Calu3 (cell line): ENCODE data around the gene TMEM106C. TPM values are rescaled to one million over a fixed set of nuclear protein-coding genes. Genes with fewer than 3 reads are reported as not detected.

Source experiments
- BruUV-seq: library from RNA; stranded (reverse); fragments of 400-500 nt; replicated peaks from 2 replicates; lab custom pipeline; 2021; lab: Mats Ljungman, UMichigan
- CTCF ChIA-PET: fragments of 300-600 bp; sonication (Branson Sonifier 250); formaldehyde crosslinking; loops from one replicate; lab custom pipeline; 2022; ENCODE audit warnings: antibody characterized with exemption; lab: Charles Lee
- DNase-seq: peaks from one replicate; pipeline ENCODE4 v3.0.0; 2022
- H3K27ac Mint-ChIP-seq: one replicate; pipeline ENCODE4 v1.8.0; 2022; ENCODE audit warnings: mixed read lengths; ENCODE audit not compliant: unreplicated experiment
- H3K27me3 Mint-ChIP-seq: one replicate; pipeline ENCODE4 v1.8.0; 2022; ENCODE audit warnings: mixed read lengths; ENCODE audit not compliant: unreplicated experiment
- H3K36me3 Mint-ChIP-seq: one replicate; pipeline ENCODE4 v1.8.0; 2022; ENCODE audit warnings: mild to moderate bottlenecking, moderate library complexity, mixed read lengths; ENCODE audit not compliant: insufficient read depth, unreplicated experiment
- H3K4me1 Mint-ChIP-seq: one replicate; pipeline ENCODE4 v1.8.0; 2022; ENCODE audit warnings: mild to moderate bottlenecking, low read depth, mixed read lengths; ENCODE audit not compliant: unreplicated experiment
- H3K4me3 Mint-ChIP-seq: one replicate; pipeline ENCODE4 v1.8.0; 2022; ENCODE audit warnings: mild to moderate bottlenecking, low read depth, moderate library complexity, mixed read lengths; ENCODE audit not compliant: unreplicated experiment
- H3K9me3 Mint-ChIP-seq: one replicate; pipeline ENCODE4 v1.8.0; 2022; ENCODE audit warnings: low read depth, mixed read lengths; ENCODE audit not compliant: unreplicated experiment
- intact Hi-C: fragments of 100-400 bp; cut with micrococcal nuclease; formaldehyde crosslinking; loops from one replicate; pipeline ENCODE4 v1.10.0; 2022; ENCODE audit not compliant: unreplicated experiment
- total RNA-seq: library from RNA; stranded (reverse); gene quantifications from 2 replicates; pipeline ENCODE4 v1.2.3, GENCODE V29; 2022
- TF ChIP-seq, protein P1 (sequence below): fragments of 200-600 bp; IDR thresholded peaks from one replicate; pipeline ENCODE4 v1.8.0; 2022; ENCODE audit warnings: antibody characterized with exemption; ENCODE audit not compliant: unreplicated experiment

Gene TMEM106C
- total RNA-seq, 1 experiment from 2014 or later, result 77.3 TPM

DNA sequence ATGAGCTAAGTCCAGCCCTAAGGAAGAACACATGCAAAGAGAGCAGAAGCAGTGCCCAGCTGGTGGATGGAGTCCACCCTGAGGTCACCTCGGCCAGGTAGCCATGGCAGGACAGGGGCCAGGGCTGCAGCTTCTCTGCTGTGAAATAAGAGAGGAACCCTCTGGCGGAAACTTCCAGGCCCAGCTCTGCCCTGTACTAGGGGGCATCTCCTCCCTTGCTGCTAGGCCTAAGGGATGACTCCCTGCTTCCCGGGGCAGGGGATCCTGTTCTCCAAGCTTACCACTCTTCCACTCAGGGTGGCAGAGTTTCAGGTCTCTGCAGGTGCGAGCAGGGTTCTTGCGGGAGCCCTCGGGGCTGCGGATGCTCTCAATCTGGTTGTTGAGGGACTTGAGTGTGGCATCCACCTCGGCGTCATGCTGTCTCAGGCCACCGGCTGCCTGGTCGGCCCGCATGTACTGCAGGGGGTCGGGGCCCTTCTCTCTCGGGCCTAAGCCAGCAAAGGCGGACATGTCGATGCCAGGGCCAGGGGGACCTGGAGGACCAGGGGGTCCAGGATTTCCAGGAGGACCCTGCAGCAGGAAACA is 11.7 kb downstream of the TMEM106C start:
- TF ChIP-seq, protein P1, sequence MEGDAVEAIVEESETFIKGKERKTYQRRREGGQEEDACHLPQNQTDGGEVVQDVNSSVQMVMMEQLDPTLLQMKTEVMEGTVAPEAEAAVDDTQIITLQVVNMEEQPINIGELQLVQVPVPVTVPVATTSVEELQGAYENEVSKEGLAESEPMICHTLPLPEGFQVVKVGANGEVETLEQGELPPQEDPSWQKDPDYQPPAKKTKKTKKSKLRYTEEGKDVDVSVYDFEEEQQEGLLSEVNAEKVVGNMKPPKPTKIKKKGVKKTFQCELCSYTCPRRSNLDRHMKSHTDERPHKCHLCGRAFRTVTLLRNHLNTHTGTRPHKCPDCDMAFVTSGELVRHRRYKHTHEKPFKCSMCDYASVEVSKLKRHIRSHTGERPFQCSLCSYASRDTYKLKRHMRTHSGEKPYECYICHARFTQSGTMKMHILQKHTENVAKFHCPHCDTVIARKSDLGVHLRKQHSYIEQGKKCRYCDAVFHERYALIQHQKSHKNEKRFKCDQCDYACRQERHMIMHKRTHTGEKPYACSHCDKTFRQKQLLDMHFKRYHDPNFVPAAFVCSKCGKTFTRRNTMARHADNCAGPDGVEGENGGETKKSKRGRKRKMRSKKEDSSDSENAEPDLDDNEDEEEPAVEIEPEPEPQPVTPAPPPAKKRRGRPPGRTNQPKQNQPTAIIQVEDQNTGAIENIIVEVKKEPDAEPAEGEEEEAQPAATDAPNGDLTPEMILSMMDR, result no peak
- no peaks in the 10 kb centered on the region for H3K9me3 Mint-ChIP-seq
- peaks cover 57% of the 10 kb centered on the region for H3K27me3 Mint-ChIP-seq
- CTCF ChIA-PET, result no interaction called here
- peaks cover 5% of the 10 kb centered on the region for H3K36me3 Mint-ChIP-seq
- H3K4me3 Mint-ChIP-seq, result no peak overlapping the region
- H3K27ac Mint-ChIP-seq, result no peak overlapping the region
- DNase-seq, result no peak
- no peaks in the 10 kb centered on the region for H3K4me1 Mint-ChIP-seq
- BruUV-seq, result no TSS peak
- intact Hi-C loops, result no loop called here

DNA sequence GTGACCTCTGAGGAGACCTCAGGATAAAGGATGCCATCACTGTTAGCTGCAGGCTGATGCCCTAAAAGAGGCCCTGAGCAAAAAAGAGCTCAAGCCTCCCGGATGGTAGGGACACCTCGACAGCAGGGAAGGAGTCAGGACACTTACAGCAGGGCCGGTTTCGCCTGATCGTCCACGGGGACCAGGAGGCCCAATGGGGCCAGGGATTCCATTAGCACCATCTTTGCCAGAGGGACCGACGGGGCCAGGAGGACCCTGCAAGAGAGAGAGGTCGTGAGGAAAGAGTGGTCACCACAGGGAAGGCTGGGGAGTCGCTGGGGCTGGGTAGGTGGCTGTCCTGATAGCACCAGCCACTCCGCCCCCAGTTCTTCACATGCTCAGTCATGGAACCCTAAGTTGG is 12.4 kb downstream of the TMEM106C start:
- CTCF ChIA-PET, result no interaction called here
- no peaks in the 10 kb centered on the region for H3K9me3 Mint-ChIP-seq
- TF ChIP-seq, protein P1, result no peak
- peaks cover 5% of the 10 kb centered on the region for H3K36me3 Mint-ChIP-seq
- BruUV-seq, result no TSS peak
- H3K27me3 Mint-ChIP-seq, result peaks cover 64% of the 10 kb centered on the region
- H3K27ac Mint-ChIP-seq, result no peak overlapping the region
- H3K4me1 Mint-ChIP-seq, result no peaks in the 10 kb centered on the region
- DNase-seq, result no peak
- intact Hi-C loops, result no loop called here
- H3K4me3 Mint-ChIP-seq, result no peak overlapping the region

DNA sequence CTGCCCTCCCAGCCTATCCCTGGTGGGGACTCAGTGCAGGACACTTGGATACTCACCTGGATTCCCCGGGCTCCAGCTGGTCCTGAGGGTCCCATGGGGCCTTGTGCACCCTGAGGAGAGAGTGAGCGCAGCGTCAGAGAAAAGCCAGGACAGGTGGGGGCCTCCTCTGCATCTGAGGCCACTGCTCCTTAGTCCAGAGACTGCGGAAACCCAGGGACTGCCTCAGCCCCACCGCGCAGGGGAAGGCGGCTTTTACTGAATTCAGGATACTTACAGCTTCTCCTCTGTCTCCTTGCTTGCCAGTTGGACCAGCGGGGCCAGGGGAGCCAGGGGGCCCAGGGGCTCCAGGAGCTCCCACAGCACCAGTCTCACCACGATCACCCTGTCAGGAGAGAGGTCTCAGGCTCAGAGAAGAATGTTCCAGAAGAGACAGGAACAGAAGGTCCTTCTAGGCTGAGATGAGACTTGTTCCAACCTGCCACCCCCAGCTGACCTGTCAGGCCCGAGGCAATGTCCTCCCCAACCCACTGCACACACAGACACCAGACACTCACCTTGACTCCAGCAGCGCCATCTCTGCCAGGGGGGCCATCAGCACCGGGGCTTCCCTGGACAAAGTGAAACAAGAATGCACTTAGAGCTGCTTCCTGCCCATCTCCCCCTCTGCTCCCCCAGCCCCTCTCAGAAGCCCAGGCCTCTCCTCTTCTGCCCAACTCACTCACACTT is 13.8 kb downstream of the TMEM106C start:
- intact Hi-C loops, result no loop called here
- no peaks in the 10 kb centered on the region for H3K4me1 Mint-ChIP-seq
- no peak for DNase-seq
- TF ChIP-seq, protein P1, result no peak
- H3K27ac Mint-ChIP-seq, result no peak overlapping the region
- BruUV-seq, result no TSS peak
- H3K4me3 Mint-ChIP-seq, result no peak overlapping the region
- H3K9me3 Mint-ChIP-seq, result no peaks in the 10 kb centered on the region
- peaks cover 5% of the 10 kb centered on the region for H3K36me3 Mint-ChIP-seq
- CTCF ChIA-PET, result interaction anchor here (0.5 kb wide), 1 partner anchor 108 kb away, joined by 3 read pairs; no protein-coding TSS in a partner anchor
- peaks cover 78% of the 10 kb centered on the region for H3K27me3 Mint-ChIP-seq

DNA sequence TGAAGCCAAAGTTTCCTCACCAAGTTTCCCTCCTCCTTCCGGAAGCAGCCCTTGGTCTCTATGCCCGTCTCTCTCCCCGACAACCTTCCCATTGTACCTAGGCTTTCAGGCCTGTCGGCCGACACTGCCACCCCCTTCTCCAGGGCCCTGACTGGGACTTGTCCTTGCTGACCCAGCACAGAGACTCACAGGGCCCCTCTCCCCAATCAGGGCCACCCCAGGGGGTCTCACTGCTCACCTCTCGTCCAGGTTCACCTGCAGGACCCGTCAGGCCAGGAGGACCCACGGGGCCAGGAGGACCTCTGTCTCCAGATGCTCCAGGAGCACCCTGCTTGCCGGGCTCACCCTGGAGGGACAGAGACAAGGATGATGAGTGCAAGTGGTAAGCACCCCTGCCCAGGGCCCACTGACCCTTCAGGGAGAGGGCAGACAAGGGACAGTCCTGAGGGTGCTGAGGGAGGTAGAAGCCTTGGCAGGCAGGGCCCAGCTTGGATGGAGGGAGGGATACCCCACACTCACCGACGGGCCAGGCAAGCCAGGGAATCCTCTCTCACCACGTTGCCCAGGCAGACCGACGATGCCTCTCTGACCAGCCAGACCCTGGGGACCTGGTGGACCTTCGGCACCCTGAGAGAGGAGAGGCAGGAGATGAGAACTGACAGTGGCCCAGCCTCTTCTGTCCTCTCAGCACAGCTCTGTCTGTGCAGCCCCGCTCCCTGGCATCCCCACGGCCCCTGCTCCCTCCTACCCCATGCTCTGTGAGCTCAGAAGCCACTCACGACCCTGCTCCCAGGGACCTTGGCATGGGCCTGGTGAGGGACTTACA is 14.6 kb downstream of the TMEM106C start:
- TF ChIP-seq, protein P1, result no peak
- Mint-ChIP-seq H3K4me3 (no peak overlapping the region), H3K36me3 (peaks cover 5% of the 10 kb centered on the region), H3K27me3 (peaks cover 80% of the 10 kb centered on the region), H3K9me3 (no peaks in the 10 kb centered on the region), H3K4me1 (no peaks in the 10 kb centered on the region), H3K27ac (no peak overlapping the region)
- no TSS peak for BruUV-seq
- DNase-seq, result no peak
- intact Hi-C loops, result no loop called here
- CTCF ChIA-PET, result interaction anchor here (0.5 kb wide), 1 partner anchor 109 kb away, joined by 3 read pairs; no protein-coding TSS in a partner anchor
